Measurements from ENCODE around the gene GTF2H3.

DNA sequence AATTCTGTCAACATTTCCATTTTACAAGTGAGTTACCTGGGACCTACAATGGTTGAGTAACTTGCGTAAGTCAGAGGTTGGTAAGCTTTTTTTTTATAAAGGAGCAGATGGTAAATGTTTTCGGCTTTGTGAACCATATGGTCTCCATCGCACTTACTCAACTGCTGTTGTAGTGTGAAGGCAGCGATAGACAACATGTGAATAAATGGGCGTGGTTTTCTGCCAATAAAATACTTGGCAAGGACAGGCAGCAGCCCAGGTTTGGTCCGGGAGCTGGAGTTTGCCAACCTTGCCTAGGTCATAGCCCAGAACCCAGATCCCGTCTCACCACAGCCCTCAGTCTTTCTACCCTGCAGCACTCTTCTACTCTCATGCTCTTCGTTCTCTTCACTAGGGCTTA, 25.4 kb upstream of the GTF2H3 start:
- TF ChIP-seq, protein P1, sequence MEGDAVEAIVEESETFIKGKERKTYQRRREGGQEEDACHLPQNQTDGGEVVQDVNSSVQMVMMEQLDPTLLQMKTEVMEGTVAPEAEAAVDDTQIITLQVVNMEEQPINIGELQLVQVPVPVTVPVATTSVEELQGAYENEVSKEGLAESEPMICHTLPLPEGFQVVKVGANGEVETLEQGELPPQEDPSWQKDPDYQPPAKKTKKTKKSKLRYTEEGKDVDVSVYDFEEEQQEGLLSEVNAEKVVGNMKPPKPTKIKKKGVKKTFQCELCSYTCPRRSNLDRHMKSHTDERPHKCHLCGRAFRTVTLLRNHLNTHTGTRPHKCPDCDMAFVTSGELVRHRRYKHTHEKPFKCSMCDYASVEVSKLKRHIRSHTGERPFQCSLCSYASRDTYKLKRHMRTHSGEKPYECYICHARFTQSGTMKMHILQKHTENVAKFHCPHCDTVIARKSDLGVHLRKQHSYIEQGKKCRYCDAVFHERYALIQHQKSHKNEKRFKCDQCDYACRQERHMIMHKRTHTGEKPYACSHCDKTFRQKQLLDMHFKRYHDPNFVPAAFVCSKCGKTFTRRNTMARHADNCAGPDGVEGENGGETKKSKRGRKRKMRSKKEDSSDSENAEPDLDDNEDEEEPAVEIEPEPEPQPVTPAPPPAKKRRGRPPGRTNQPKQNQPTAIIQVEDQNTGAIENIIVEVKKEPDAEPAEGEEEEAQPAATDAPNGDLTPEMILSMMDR (conservative IDR thresholded peaks at IDR 0.05; ENCODE audit: low read length), result no peak
- TF ChIP-seq EZH2phosphoT487 (IDR thresholded peaks at IDR 0.05; ENCODE audit: borderline replicate concordance), result no peak
